Measurements from ENCODE around the gene ATOH8. TPM values are rescaled to one million over a fixed set of nuclear protein-coding genes. Genes with fewer than 3 reads are reported as not detected.

Gene ATOH8
- total and polyA plus RNA-seq, 2 experiments from 2014 or later = 4.8 to 10.6 TPM

GRCh38 chr2:85791704-85792565, 38.1 kb downstream of the ATOH8 start:
- Histone ChIP-seq H3K27ac (no peak overlapping the region), H3K36me3 (no peaks in the 10 kb centered on the region), H3K9me3 (ENCODE audit: low read depth) (no peaks in the 10 kb centered on the region), H3K4me1 (ENCODE audit: low read depth) (no peaks in the 10 kb centered on the region), H3K27me3 (no peaks in the 10 kb centered on the region), H3K4me3 (no peak overlapping the region)
- DNase-seq (ENCODE audit: low read depth in 1 of 2, low spot score in 1 of 2) = no peak
- TF ChIP-seq, protein P1, sequence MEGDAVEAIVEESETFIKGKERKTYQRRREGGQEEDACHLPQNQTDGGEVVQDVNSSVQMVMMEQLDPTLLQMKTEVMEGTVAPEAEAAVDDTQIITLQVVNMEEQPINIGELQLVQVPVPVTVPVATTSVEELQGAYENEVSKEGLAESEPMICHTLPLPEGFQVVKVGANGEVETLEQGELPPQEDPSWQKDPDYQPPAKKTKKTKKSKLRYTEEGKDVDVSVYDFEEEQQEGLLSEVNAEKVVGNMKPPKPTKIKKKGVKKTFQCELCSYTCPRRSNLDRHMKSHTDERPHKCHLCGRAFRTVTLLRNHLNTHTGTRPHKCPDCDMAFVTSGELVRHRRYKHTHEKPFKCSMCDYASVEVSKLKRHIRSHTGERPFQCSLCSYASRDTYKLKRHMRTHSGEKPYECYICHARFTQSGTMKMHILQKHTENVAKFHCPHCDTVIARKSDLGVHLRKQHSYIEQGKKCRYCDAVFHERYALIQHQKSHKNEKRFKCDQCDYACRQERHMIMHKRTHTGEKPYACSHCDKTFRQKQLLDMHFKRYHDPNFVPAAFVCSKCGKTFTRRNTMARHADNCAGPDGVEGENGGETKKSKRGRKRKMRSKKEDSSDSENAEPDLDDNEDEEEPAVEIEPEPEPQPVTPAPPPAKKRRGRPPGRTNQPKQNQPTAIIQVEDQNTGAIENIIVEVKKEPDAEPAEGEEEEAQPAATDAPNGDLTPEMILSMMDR (IDR thresholded peaks at IDR 0.05; ENCODE audit: low read depth, low read length) = no peak

DNA sequence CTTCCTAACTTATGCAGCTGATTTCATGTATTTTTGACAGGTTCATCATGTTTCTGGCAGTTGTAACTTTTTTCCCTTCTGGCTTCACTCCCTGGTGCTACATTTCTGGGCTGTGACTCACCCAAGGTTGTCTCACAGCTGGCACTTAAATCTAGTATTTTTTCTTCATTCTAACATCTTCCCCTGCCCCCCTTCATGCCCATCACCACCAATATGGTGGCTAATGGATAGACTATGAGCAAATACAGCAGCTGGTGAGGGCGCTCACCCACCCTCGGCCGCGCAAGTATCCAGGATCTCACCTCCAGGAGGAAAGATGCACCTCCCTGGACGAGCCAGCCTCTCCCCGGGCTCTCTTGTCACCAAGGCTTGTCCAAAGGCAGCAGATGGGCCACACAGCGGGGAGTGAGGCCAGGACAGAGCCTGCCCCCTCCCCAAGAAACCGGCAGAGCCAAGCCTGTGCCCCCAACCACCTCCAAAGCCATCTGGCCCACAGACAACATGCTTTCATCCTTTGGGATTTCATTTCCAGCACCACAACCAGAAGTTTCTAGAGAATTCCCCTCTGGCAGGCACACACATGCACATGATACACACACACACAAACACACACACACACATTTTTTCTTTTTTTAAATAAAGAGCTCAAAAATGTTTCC, 39.1 kb downstream of the ATOH8 start:
- no peaks in the 10 kb centered on the region for H3K4me1 ChIP-seq (ENCODE audit: low read depth)
- DNase-seq (ENCODE audit: low read depth in 1 of 2, low spot score in 1 of 2) = peak in 1 of 2 donors; percentile 88

DNA sequence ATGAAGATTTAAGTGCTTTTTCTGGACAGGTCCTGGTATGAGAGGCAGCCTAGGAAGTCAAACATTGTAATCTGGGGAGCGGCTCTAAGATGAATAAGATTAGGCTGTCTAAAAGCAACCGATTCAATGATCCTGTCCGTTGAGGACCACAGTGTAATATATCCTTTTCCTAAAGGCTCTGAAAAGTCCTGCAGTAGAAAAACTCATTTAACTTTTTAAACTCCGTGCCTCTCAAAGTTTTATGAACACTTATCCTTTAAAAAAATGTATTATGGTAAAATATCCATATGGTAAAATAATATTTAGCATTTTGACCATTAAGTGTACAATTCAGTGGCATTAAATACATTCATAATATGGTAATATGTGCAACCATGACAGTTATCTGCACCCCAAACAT, 39.8 kb downstream of the ATOH8 start:
- H3K4me1 ChIP-seq (ENCODE audit: low read depth) = no peaks in the 10 kb centered on the region
- H3K36me3 ChIP-seq = no peaks in the 10 kb centered on the region
- no peak overlapping the region for H3K4me3 ChIP-seq
- no peaks in the 10 kb centered on the region for H3K27me3 ChIP-seq
- no peaks in the 10 kb centered on the region for H3K9me3 ChIP-seq (ENCODE audit: low read depth)
- no peak for DNase-seq (ENCODE audit: low read depth in 1 of 2, low spot score in 1 of 2)
- TF ChIP-seq, protein P1 (IDR thresholded peaks at IDR 0.05; ENCODE audit: low read depth, low read length) = no peak
- no peak overlapping the region for H3K27ac ChIP-seq

More for the DNA sequence above, 39.1 kb downstream of the ATOH8 start:
- Histone ChIP-seq H3K27me3 (no peaks in the 10 kb centered on the region), H3K27ac (no peak overlapping the region), H3K36me3 (no peaks in the 10 kb centered on the region), H3K9me3 (ENCODE audit: low read depth) (no peaks in the 10 kb centered on the region), H3K4me3 (no peak overlapping the region)
- TF ChIP-seq, protein P1 (IDR thresholded peaks at IDR 0.05; ENCODE audit: low read depth, low read length) = no peak

DNA sequence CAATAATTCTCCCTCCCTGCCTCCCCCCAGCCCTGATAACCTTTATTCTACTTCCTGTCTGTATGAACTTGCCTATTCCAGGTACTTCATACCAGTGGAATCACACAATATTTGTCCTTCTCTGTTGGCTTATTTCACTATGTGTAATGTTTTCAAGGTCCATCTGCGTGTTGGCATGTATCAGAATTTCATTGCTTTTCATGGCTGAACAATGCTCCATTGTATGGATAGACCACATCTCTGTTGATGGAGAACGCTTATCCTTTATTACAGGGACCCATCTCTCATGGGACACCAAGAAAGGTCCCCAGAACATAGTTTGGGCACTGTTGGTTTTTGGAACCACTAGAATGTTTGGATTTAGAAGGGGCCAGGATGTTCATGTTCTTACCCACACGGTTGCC, 40.2 kb downstream of the ATOH8 start:
- no peaks in the 10 kb centered on the region for H3K9me3 ChIP-seq (ENCODE audit: low read depth)
- no peak for DNase-seq (ENCODE audit: low read depth in 1 of 2, low spot score in 1 of 2)
- TF ChIP-seq, protein P1 (IDR thresholded peaks at IDR 0.05; ENCODE audit: low read depth, low read length) = no peak
- no peaks in the 10 kb centered on the region for H3K27me3 ChIP-seq
- H3K4me3 ChIP-seq = no peak overlapping the region
- no peaks in the 10 kb centered on the region for H3K4me1 ChIP-seq (ENCODE audit: low read depth)
- no peaks in the 10 kb centered on the region for H3K36me3 ChIP-seq
- no peak overlapping the region for H3K27ac ChIP-seq

DNA sequence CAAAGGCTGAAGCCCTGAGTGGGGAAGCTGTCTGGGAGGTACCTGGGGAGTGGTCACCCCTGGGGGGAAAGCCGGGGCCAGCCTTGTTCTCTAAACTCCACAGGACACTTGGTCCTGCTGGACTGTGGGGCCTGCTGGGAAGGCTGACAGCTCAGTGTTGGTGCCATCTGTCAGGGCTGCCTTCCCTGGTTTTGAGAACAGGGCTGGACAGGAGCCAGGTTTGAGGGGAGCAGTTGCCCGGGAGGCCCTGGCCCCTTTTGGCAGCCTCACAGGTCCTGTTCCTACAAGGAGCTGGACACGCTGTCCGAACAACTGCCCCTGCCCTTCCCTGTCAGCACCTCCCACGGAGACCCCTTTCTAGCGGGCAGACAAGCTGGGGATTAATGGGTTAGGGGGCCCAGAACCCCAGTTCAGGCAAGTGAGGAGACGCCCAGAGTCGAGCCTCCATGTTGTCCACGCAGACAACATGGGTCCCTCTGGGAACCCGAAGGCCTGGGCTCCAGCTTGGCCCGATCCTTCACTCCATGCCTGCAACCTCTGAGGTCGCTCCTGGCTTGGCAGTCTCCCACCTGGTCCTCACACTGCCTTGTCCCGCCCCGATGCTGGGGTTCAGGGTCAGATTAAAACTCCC, 40.8 kb downstream of the ATOH8 start:
- Histone ChIP-seq H3K27ac (no peak overlapping the region), H3K4me1 (ENCODE audit: low read depth) (no peaks in the 10 kb centered on the region), H3K4me3 (no peak overlapping the region), H3K9me3 (ENCODE audit: low read depth) (no peaks in the 10 kb centered on the region), H3K36me3 (no peaks in the 10 kb centered on the region), H3K27me3 (no peaks in the 10 kb centered on the region)
- TF ChIP-seq, protein P1 (IDR thresholded peaks at IDR 0.05; ENCODE audit: low read depth, low read length) = no peak
- peak in 1 of 2 donors; percentile 24 for DNase-seq (ENCODE audit: low read depth in 1 of 2, low spot score in 1 of 2)

Measured in cardiac muscle cell (in vitro differentiated cells and primary cell).